Ishikawa (cell line): ENCODE measurements around the gene MATN4.

Experiments
- CREB1 ChIP-seq: IDR thresholded peaks from 2 replicates; pipeline ENCODE4 v1.6.1; 2012; ENCODE audit warnings: low read depth
- EP300 ChIP-seq: IDR thresholded peaks from 2 replicates; pipeline ENCODE4 v1.6.1; 2012; ENCODE audit warnings: borderline replicate concordance
- NFIC ChIP-seq: IDR thresholded peaks from 2 replicates; pipeline ENCODE4 v1.6.1; 2012
- REST ChIP-seq: IDR thresholded peaks from 2 replicates; pipeline ENCODE4 v1.6.1; 2012; ENCODE audit warnings: low read depth, mild to moderate bottlenecking
- TAF1 ChIP-seq: IDR thresholded peaks from 2 replicates; pipeline ENCODE4 v1.6.1; 2012; ENCODE audit warnings: low read depth, mild to moderate bottlenecking
- ZBTB7A ChIP-seq: IDR thresholded peaks from 2 replicates; pipeline ENCODE4 v1.6.1; 2012; ENCODE audit warnings: low read depth
- TF ChIP-seq, protein P1 (sequence below): IDR thresholded peaks from 2 replicates; pipeline ENCODE4 v1.6.1; 2012
- TF ChIP-seq, protein P2 (sequence below): IDR thresholded peaks from 2 replicates; pipeline ENCODE4 v1.6.1; 2012

- TF ChIP-seq CREB1: no peak
- TF ChIP-seq NFIC: no peak
- TF ChIP-seq TAF1: no peak
- TF ChIP-seq, protein P1, sequence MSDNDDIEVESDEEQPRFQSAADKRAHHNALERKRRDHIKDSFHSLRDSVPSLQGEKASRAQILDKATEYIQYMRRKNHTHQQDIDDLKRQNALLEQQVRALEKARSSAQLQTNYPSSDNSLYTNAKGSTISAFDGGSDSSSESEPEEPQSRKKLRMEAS: no peak
- TF ChIP-seq REST: no peak
- TF ChIP-seq ZBTB7A: no peak
- no peak for TF ChIP-seq EP300
- TF ChIP-seq, protein P2, sequence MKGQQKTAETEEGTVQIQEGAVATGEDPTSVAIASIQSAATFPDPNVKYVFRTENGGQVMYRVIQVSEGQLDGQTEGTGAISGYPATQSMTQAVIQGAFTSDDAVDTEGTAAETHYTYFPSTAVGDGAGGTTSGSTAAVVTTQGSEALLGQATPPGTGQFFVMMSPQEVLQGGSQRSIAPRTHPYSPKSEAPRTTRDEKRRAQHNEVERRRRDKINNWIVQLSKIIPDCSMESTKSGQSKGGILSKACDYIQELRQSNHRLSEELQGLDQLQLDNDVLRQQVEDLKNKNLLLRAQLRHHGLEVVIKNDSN: no peak
Measured at GRCh38 chr20:45257161-45257560, 50.9 kb downstream of the MATN4 start.
